Ovary (tissue), 9 donors: ENCODE results near the gene HHAT. TPM values are rescaled to one million over a fixed set of nuclear protein-coding genes. Genes with fewer than 3 reads are reported as not detected.

ENCODE experiments used
- DNase-seq, 5 donors: peaks; one replicate each; pipeline ENCODE4 v3.0.0-alpha.2; 2019 to 2020
- H3K27ac ChIP-seq, 2 donors: fragments of 200-600 bp; one replicate each; pipeline versions ENCODE4 v1.5.1 to v1.8.0; 2019 to 2022
- H3K27me3 ChIP-seq: fragments of 200-600 bp; one replicate; pipeline ENCODE4 v1.8.0; 2022
- H3K36me3 ChIP-seq: fragments of 200-600 bp; sonication (generic); one replicate; pipeline ENCODE4 v1.5.1; 2019
- H3K4me1 ChIP-seq: one replicate; pipeline ENCODE4 v1.8.1; 2013; ENCODE audit warnings: mild to moderate bottlenecking, moderate library complexity; ENCODE audit not compliant: insufficient read depth
- H3K4me3 ChIP-seq: fragments of 200-600 bp; sonication (generic); one replicate; pipeline ENCODE4 v1.5.1; 2017
- H3K9me3 ChIP-seq, 2 donors: fragments of 200-600 bp in 1 of 2; sonication (generic) in 1 of 2; one replicate each; pipeline versions ENCODE4 v1.5.1 to v1.8.1; 2013 to 2019; ENCODE audit warnings: mild to moderate bottlenecking in 1 of 2, moderate library complexity in 1 of 2
- EP300 ChIP-seq: sonication (generic); formaldehyde crosslinking; IDR thresholded peaks from one replicate; pipeline ENCODE4 v1.6.1; 2017; ENCODE audit warnings: antibody characterized with exemption
- POLR2A ChIP-seq: fragments of 450-650 bp; IDR thresholded peaks from one replicate; pipeline ENCODE4 v1.6.1; 2017; ENCODE audit warnings: antibody characterized with exemption, mild to moderate bottlenecking, moderate library complexity
- WGBS, 3 donors: extraction: QIAGEN DNeasy Blood & Tissue Kit in 1 of 3; methylation state at CpG; one replicate each; pipeline versions ENCODE4 v1.1.5 to v1.1.7; 2013 to 2017; 5-methylcytosine and 5-hydroxymethylcytosine counted together
- intact Hi-C, 4 donors: fragments of 100-400 bp; cut with DNase I; formaldehyde crosslinking; loops; one replicate each; pipeline versions ENCODE4 v1.11.0 to v1.15.1; 2022 to 2023
- polyA plus RNA-seq, 2 donors: library from polyadenylated mRNA; stranded (reverse); fragments of 200-250 nt in 1 of 2; fragments of 350-450 nt in 1 of 2; fragmentation: Illumina TruSeq in 1 of 2; extraction: RNeasy Lipid Tissue Mini Kit (QIAGEN cat#74804) in 1 of 2; gene quantifications; one replicate each; pipeline ENCODE4 v1.2.3, GENCODE V29; 2013 to 2014
- total RNA-seq, 7 donors: library from RNA; depleted of rRNA in 2 of 7; stranded (reverse); fragments of >200 nt in 2 of 7; fragmentation: NEBNext Ultra II Directional in 3 of 7; extraction: Animal tissue kit (Norgen Biotek cat#: 25700) in 3 of 7; gene quantifications; one replicate each; pipeline versions ENCODE4 v1.1.0 to v1.2.4, GENCODE V29; 2016 to 2023
- TF ChIP-seq, protein P1 (sequence below), 3 donors: fragments of 450-650 bp in 2 of 3; fragments of 200-600 bp in 1 of 3; IDR thresholded peaks; one replicate each; pipeline versions ENCODE4 v1.5.1 to v1.8.0; 2016 to 2022; ENCODE audit warnings: antibody characterized with exemption in 3 of 3, mild to moderate bottlenecking in 1 of 3
- donor health status: DM: no; HTN: no; CAD: no; lungs with moderate emphysema.
- donor health status: DM: no; HTN: no; CAD: no.
- donor health status: Bipolar disorder and iron deficiency.
- donor health status: DM: yes; HTN: yes; CAD: no.
- donor health status: DM: no; HTN: no; CAD: no.
- donor health status: DM: yes; HTN: yes; CAD: no.

The HHAT gene
- total and polyA plus RNA-seq, 9 donors, result 2.1 to 10.5 (median 4.1) TPM

GRCh38 chr1:210505601-210506496, 177.1 kb downstream of the HHAT start:
- Histone ChIP-seq H3K36me3 (no peaks in the 10 kb centered on the region), H3K27ac (no peak overlapping the region), H3K4me1 (no peaks in the 10 kb centered on the region), H3K9me3 (no peaks in the 10 kb centered on the region), H3K27me3 (no peaks in the 10 kb centered on the region), H3K4me3 (no peak overlapping the region)
- TF ChIP-seq POLR2A, result no peak
- WGBS, 3 donors, result 60 to 65% (median 62%) methylated on average over 7 of the region's 7 CpGs
- intact Hi-C loops, result no loop called here
- no peak for DNase-seq

DNA sequence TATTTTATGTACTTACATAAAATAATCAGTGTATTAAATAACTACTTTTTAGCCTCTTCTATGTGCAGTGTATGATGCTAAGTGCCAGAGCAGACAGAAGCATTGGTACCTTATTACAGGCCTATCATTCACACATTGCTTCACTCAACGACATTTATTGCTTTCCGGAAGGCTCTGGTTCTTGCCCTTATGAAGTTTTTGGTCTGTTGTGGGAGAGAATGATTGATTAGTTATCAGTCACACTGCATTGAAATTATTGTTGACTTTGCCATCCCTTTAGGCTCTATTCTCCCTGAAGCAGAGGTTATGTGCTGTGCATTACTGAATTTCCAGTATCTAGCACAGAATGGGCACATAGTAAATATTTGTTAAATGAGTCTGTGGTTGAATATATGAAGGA, 178.0 kb downstream of the HHAT start:
- H3K4me3 ChIP-seq, result no peak overlapping the region
- no peaks in the 10 kb centered on the region for H3K27me3 ChIP-seq
- H3K4me1 ChIP-seq, result no peaks in the 10 kb centered on the region
- no peak overlapping the region for H3K27ac ChIP-seq
- H3K9me3 ChIP-seq, result no peaks in the 10 kb centered on the region
- intact Hi-C loops, result no loop called here
- 71 to 80% (median 79%) methylated on average over 2 of the region's 2 CpGs for WGBS, 3 donors
- H3K36me3 ChIP-seq, result no peaks in the 10 kb centered on the region
- no peak for TF ChIP-seq EP300
- TF ChIP-seq, protein P1, sequence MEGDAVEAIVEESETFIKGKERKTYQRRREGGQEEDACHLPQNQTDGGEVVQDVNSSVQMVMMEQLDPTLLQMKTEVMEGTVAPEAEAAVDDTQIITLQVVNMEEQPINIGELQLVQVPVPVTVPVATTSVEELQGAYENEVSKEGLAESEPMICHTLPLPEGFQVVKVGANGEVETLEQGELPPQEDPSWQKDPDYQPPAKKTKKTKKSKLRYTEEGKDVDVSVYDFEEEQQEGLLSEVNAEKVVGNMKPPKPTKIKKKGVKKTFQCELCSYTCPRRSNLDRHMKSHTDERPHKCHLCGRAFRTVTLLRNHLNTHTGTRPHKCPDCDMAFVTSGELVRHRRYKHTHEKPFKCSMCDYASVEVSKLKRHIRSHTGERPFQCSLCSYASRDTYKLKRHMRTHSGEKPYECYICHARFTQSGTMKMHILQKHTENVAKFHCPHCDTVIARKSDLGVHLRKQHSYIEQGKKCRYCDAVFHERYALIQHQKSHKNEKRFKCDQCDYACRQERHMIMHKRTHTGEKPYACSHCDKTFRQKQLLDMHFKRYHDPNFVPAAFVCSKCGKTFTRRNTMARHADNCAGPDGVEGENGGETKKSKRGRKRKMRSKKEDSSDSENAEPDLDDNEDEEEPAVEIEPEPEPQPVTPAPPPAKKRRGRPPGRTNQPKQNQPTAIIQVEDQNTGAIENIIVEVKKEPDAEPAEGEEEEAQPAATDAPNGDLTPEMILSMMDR (IDR thresholded peaks at IDR 0.05), result no peak
- no peak for TF ChIP-seq POLR2A
- no peak for DNase-seq

DNA sequence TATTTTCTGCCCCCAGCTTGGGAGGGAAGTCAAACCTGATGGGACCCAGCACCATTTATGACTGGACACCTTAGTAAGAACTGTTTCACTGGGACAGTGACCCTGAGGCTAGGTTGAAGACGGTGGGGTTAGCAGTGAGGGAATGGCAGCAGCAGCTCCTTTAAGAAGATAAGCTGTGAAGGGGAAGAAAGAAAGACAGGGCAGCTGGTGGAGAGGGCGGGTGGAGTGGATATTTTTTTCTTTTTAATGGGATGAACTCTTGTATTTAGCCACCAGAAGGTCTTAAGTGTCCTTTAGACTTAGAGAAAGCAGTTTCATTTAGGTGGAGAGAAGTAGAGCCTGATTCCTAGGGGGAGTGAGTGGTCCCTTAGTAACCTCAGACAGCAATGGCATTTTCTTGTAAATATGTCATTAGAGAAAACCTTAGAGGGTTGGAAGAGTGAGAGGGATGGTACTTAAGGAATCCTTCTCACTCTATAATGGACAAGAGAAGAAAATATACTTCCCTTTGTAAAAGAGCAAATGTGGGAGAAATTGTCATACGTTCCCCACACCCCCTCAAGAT, 187.5 kb downstream of the HHAT start:
- no peak for DNase-seq
- Histone ChIP-seq H3K36me3 (no peaks in the 10 kb centered on the region), H3K9me3 (no peaks in the 10 kb centered on the region), H3K4me1 (no peaks in the 10 kb centered on the region), H3K27ac (no peak overlapping the region), H3K27me3 (no peaks in the 10 kb centered on the region), H3K4me3 (no peak overlapping the region)
- 67 to 73% (median 69%) methylated on average over 3 of the region's 3 CpGs for WGBS, 3 donors
- TF ChIP-seq POLR2A, result no peak
- TF ChIP-seq, protein P1 (IDR thresholded peaks at IDR 0.05), result no peak
- TF ChIP-seq EP300, result no peak
- intact Hi-C loops, result no loop called here

GRCh38 chr1:210516697-210517459, 188.2 kb downstream of the HHAT start:
- TF ChIP-seq, protein P1 (IDR thresholded peaks at IDR 0.05), result no peak
- TF ChIP-seq EP300, result no peak
- TF ChIP-seq POLR2A, result no peak
- Histone ChIP-seq H3K27ac (no peak overlapping the region), H3K4me3 (no peak overlapping the region), H3K9me3 (no peaks in the 10 kb centered on the region), H3K36me3 (no peaks in the 10 kb centered on the region), H3K27me3 (no peaks in the 10 kb centered on the region), H3K4me1 (no peaks in the 10 kb centered on the region)
- DNase-seq, result no peak
- WGBS, 3 donors, result 51 to 60% (median 56%) methylated on average over 5 of the region's 5 CpGs
- intact Hi-C loops, result no loop called here
